GM10847 (cell line): ENCODE measurements around the gene FAM120A.

Source experiments
- POLR2A ChIP-seq: IDR thresholded peaks from 2 replicates; pipeline ENCODE4 v1.6.1; 2011; ENCODE audit not compliant: insufficient read length; ENCODE audit errors: extremely low read depth

FAM120A gene

DNA sequence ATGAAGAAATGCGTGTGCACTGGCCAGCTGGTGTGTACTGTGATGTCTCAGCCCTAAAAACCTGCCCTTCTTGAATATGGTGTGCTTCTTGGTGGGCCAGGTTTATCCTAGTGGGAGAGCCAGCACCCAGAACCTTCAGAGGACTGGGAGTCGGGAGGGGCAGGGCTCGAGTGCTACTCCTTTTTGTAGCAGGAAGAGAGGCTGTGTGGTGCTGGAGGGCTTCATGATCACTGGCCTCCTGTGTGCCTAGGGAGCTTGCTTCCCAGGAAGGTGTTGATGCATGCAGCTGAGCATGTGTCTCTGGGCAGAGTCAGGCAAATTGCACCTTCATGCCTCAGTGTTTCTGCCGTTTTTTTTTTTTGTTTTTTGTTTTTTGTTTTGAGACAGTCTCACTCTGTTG lies 144.9 kb downstream of the FAM120A start:
- TF ChIP-seq POLR2A: no peak

DNA sequence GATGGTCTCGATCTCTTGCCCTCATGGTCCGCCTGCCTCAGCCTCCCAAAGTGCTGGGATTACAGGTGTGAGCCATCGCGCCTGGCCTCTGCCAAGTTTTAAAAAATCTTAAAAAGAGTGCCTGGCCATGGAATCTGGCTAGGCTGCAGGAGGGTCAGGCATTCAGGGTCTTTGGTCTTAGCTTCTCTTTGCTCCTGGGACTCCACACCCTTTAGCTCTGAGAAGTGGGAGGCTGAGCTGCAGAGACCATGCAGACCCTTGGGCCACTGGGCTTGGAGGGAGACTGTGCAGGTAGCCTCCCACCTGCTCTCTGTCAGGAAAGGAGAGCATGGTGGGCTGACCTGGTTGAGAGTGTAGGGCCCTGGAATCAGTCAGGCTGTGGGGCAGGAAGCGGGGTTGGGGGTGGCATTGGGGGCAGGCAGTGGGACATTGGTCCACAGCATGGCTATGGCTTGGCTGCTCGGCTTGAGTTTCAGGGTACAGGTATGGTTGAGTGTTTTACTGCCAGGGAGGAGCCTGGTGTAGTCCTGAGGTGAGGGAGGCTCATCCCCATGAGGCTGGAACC lies 145.7 kb downstream of the FAM120A start:
- TF ChIP-seq POLR2A: no peak

DNA sequence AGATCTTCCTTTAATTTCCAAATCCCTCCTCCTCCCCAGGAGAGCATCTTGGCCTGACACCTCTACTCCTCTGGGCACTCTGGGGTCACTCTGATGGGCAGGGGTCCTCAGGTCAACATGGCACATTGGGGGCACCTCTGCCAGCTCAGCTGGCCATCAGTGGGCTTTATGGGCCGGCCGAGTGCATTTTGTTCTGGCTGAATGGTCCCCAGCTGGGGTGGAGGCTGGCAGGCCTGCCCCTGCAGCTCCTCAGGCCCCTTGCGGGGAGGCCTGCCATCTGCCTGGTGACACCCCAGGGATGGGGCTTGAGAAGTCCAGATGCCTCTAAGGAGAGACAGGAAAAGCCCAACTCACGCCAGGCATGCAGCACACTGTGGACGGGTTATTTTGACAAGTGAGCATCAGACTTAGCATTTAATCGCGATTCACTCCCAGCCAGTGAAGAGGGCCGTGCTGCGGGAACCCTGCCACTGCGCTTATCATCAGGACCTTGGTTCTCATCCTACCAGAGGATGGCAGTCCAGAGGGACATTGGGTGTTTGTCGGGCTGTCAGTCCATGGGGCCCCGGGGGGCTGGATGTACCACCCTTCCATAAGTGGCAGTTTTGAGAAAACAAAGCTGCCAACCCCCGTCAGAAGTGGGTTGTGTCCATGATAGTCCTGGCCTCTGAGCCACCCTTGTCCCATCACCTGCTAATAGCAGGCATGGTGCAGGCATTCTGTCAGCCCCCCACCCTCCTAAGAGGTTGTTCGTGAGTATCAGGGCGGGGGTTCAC lies 146.6 kb downstream of the FAM120A start:
- TF ChIP-seq POLR2A: no peak

DNA sequence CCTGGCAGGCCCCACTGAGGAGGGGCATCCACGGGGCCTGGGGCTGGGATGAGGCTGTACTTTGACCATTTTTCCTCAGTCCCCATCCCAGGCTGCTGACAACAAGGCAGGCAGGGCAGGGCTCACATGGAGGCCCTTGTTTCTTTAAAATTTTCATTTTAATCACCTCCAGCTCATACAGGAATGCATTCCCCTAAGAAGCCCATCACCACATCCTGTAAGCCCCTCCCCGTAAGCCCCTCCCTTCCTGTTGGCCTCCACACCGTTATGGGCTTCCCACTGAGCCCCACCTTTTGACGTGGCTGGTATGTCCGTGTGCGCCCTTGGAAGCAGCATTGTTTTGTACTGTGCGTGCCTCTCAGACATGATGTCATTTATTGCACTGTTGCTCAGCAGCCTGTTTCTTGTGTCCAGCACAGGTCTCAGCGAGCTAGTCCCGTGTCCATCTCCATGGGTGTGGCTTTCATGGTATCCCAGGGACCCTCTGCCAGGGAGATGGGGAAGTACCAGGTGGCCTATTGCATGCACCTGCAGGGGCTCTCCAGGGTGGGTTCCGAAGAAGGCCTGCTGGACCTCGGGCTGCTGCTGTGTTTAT lies 147.3 kb downstream of the FAM120A start:
- TF ChIP-seq POLR2A: no peak

DNA sequence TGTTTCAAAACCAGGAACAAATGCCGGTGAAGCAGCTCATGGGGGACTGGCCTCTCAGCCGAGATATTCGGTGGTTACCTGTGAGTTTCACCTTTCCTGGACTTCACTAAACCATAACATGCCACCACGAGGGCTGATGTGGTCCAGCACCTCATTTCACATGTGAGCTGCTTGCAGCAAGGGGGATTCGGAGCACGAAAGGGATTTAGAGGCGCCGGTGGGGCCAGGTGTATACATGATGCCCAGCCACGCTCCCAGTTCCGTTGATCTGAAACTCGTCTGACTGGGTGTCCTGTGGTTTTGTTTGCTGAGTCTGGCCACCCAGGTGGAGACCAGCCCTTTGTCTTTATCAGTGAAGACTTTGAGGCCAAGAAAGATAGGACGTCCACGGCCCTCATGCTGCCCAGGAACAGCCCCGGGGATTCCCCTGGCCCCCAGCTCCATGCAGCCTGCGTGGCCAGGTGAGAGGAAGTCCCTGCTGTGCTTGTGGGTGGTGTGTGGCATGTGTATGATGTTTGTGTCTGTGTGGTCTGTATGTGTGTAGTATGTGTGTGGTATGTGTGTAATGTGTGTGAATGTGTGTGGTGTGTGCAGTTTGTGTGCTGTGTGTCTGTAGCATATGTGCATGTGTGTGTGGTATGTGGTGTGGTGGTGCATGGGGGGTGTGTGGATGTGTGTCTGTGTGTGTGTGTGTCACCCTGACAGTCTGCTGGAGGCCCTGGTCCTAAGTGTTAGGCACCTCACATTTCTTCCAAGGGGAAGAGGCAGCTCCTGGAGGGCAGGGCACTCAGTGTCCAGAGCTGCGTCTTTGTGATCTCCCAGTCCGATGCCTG lies 148.3 kb downstream of the FAM120A start:
- no peak for TF ChIP-seq POLR2A

DNA sequence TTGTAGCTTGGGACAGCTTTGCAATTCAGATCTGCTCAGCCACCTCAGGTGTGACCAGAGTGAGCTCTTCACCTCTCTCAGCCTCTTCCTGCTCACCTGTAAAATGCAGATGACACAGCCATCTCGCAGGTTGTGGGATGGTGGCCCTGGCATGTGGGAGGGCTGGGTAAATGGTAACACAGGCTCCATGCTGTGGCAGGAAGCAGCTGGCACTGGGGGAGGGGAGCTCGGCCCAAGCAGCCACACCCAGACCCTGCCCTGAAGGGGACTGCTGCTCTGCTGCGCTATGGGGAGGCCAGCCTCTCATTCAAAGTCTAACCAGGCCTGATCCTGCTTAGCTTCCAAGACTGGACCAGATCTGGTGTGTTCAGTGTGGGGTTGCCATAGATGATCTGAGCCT lies 149.0 kb downstream of the FAM120A start:
- TF ChIP-seq POLR2A: no peak

DNA sequence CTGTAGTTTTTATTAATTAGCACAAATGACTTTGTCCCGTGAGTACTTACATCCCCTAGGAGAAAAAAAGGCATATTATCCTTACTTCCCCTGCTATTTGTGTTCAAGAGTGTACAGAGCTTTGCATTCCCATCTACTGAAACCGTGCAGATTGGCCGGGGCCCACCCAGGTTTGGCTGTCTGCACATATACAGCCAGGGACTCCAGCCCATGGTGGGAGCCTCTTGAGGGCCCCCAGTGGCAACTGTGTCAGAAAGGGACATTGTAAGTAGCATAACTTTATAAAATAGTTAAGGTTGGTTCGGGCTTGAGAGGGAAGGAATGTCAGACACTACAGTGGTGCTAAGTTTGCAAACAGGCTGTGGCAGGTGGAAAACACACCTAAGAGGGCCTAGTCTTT lies 149.6 kb downstream of the FAM120A start:
- TF ChIP-seq POLR2A: no peak

DNA sequence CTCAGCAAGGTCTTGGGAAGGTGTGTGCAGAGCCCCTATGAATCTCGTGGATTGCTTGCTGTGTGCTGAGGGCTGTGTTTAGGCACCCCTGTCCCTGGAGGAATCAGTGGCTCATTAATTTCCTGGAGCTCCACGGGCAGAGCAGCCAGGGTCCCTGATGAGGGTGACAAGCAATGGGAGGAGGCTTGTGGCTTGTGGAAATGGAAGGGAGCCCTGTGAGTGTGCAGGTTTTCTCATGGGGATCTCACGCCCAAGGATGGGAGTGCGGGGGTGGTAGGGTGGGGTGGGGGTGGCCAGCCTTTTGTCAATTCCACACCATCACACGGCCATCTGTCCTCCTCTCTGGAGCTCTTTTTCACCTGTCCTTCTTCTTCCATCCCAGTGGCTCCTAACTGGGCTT lies 150.2 kb downstream of the FAM120A start:
- no peak for TF ChIP-seq POLR2A

DNA sequence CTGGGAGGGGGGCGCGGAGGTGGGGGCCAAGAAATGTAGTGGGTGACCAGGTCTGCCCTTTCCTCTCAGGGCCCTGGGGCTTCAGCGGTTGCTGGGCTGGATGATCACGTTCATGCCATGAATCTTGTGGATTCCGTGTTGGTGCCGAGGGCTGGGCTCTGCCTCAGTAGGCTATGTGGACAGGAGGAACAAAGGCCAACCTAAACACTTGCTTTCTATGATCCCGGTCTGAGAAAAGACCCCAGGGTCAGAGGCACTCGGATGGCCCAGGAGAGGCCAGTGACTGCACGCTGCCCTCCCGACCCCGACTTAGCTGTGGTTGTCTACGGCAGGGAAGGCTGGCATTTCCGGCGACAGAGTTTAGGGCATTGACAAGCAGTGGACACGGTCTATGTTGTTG lies 151.5 kb downstream of the FAM120A start:
- TF ChIP-seq POLR2A: no peak

DNA sequence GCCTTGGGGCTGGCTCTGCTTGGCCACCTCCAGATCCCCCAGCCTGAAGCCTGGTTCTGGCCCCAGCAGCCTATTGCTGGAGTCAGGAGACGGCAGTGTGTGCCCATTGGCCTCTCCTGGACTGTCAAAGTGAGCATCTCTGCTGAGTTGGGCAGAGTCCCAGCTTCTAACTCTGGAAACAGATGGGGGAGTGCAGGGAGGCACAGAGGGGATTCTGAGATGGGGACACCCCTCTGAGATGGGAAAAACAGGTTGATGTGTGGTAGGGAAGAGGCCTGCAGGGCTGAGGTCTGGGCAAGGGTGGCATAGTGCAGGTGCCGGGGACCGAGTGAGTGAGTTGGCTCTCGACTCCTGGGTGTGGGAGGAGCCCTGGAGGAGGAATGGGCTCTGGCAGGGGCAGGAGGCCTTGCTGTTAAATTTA lies 152.4 kb downstream of the FAM120A start:
- TF ChIP-seq POLR2A: no peak

DNA sequence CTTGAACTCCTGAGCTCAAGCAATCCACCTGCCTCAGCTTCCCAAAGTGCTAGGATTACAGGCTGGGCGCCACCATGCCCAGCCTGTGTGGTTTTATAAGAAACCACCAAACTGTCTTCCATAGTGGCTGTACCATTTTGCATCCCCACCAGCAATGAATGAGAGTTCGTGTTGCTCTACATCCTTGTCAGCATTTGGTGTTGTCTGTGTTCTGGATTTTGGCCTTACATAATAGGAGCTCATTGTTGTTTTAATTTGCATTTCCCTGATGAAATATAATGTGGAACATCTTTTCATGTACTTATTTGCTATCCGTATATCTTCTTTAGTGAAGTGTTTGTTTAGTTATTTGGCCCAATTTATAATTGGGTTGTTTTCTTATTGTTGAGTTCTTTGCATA lies 154.7 kb downstream of the FAM120A start:
- TF ChIP-seq POLR2A: no peak

DNA sequence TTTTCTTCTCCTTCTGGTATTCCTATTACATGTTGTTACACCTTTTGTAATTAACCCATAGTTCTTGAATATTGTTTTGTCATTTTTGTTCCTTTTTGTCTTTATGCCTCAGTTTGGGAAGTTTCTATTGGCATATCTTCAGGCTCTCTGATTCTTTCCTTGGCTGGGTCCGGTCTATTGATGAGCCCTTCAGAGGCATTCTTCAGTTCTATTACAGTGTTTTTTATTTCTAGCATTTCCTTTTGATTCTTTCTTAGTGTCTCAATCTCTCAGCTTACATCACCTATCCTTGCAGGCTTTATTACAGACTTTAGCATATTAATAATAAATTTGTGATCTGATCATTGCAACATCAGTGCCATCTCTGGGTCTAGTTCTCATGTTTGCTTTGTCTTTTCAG lies 158.7 kb downstream of the FAM120A start:
- no peak for TF ChIP-seq POLR2A

DNA sequence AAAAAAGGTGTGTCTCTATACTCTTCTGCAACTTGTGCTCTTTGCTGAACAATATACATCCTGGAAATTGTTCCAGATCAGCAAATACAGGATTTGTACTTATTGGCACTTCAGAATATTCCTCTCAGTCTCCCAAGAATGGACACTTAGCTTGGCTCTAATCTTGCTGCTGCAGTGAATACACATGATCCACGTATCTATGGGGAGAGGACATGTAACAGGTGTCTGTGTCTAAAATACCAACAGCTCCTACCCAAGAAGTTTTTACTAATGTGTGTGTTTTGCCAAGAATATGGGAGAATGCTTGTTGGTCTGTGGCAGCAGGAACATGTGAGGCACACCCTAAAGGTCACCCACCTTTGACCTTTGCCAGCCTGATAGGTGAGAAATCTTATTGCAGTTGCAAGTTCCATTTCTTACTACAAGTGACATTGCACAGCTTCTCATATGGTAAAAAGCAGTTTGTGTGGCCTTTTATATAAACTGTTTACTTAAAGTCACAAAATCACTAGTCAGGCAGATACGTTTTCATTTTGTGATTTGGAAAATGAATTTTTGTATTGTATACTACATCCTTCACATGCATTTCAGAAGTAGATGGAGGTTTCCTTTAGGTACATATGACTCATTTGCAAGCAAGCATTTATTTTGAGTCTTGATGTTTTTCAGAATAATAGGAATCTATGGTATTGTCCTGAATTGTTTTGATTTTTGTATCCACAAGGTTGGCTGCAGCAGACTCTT lies 160.7 kb downstream of the FAM120A start:
- TF ChIP-seq POLR2A: no peak

DNA sequence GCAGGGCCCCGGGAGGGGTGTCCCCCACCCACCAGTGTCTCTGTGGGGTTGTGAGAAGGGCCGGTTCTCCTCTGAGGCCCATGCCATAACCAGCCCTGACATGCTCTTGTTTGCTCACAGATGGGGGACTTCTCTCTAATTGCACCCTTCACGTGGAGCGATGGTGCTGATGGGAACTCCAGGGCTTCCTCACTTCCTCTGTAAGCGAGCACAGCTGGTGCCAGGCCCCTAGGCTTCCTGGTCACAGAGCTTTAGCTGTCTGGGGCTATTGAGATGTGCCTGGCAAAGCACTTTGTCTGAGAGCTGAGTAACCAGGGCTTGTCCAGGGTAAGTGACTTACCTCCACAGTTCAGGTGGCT lies 161.3 kb downstream of the FAM120A start:
- TF ChIP-seq POLR2A: no peak

DNA sequence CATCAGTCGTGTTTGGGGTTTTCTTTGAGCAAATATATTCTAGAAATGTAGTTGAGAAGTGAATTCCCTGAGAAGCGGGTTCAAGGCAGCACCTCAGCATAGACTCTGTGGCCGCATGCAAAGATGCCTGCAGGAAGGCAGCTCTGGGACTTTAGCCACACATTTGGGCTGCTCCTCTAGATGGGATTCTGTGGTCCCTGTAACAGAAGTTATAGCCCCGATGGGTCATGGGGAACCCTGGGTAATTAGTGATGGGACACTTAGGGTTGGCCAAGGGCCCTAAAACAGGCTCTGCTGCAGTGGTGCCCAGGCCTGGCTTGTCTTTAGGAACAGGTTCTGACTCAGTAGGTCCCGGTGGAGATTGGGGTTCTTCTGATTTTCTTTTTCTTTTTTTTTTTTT lies 161.7 kb downstream of the FAM120A start:
- no peak for TF ChIP-seq POLR2A

DNA sequence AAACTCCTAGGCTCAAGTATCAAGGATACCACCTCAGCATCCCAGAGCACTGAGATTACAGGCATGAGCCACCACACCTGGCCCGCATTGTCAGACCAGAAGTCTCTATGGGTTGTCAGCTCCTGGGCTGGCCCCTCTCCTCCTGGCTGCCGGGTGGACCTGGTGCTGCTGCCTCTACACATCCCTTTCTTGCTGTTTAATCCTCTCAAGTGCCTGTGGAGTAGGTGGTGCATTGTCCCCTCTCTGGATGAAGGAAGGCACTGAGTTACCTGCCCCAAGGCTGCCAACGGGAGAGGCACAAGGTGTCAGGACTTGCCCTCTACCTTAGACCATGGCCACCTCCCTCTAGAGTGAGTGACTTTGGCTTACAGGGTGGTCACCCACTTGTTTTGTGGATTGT lies 162.3 kb downstream of the FAM120A start:
- TF ChIP-seq POLR2A: no peak
